Measurements from ENCODE around the gene JAM3.
A peak's percentile ranks its signal among the peaks of the same experiment; 100 is the strongest.

Gene JAM3

DNA sequence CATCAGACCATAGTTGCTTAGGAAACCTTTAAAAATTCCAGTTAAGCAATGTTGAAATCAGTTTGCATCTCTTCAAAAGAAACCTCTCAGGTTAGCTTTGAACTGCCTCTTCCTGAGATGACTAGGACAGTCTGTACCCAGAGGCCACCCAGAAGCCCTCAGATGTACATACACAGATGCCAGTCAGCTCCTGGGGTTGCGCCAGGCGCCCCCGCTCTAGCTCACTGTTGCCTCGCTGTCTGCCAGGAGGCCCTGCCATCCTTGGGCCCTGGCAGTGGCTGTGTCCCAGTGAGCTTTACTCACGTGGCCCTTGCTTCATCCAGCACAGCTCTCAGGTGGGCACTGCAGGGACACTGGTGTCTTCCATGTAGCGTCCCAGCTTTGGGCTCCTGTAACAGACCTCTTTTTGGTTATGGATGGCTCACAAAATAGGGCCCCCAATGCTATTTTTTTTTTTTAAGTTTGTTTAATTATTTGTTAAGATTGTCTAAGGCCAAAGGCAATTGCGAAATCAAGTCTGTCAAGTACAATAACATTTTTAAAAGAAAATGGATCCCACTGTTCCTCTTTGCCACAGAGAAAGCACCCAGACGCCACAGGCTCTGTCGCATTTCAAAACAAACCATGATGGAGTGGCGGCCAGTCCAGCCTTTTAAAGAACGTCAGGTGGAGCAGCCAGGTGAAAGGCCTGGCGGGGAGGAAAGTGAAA is 81.5 kb downstream of the JAM3 start:
- ATAC-seq (peak; percentile 38), DNase-seq (no peak)
- no peak overlapping the region for H3K4me3 Mint-ChIP-seq
- no peaks in the 10 kb centered on the region for H3K4me1 Mint-ChIP-seq
- peaks cover 12% of the 10 kb centered on the region for H3K36me3 Mint-ChIP-seq (ENCODE audit: low read depth)
- no peaks in the 10 kb centered on the region for H3K27me3 Mint-ChIP-seq
- H3K27ac Mint-ChIP-seq = no peak overlapping the region
- H3K9me3 Mint-ChIP-seq = no peaks in the 10 kb centered on the region

DNA sequence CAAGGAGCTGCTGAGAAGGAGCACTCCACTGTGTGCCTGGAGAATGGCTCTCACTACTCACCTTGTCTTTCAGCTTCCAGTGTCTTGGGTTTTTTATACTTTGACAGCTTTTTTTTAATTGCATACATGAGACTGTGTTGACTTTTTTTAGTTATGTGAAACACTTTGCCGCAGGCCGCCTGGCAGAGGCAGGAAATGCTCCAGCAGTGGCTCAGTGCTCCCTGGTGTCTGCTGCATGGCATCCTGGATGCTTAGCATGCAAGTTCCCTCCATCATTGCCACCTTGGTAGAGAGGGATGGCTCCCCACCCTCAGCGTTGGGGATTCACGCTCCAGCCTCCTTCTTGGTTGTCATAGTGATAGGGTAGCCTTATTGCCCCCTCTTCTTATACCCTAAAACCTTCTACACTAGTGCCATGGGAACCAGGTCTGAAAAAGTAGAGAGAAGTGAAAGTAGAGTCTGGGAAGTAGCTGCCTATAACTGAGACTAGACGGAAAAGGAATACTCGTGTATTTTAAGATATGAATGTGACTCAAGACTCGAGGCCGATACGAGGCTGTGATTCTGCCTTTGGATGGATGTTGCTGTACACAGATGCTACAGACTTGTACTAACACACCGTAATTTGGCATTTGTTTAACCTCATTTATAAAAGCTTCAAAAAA is 82.3 kb downstream of the JAM3 start:
- peaks cover 18% of the 10 kb centered on the region for H3K36me3 Mint-ChIP-seq (ENCODE audit: low read depth)
- H3K4me3 Mint-ChIP-seq = no peak overlapping the region
- no peak overlapping the region for H3K27ac Mint-ChIP-seq
- DNase-seq = no peak
- H3K27me3 Mint-ChIP-seq = no peaks in the 10 kb centered on the region
- H3K4me1 Mint-ChIP-seq = no peaks in the 10 kb centered on the region
- ATAC-seq = no peak
- H3K9me3 Mint-ChIP-seq = no peaks in the 10 kb centered on the region

DNA sequence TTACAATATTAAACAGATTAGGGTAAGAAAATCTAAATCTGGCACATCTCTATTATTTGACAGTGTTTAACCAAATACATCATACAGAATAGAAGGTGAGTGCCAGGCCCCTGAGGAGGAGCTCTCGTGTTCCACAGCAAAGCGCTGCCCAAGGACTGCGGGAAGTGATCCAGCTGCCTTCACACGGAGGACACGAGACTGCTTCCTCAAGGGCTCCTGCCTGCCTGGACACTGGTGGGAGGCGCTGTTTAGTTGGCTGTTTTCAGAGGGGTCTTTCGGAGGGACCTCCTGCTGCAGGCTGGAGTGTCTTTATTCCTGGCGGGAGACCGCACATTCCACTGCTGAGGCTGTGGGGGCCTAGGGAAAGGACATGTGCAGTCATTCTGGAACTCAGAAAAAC is 83.8 kb downstream of the JAM3 start:
- no peak overlapping the region for H3K27ac Mint-ChIP-seq
- no peak for ATAC-seq
- no peaks in the 10 kb centered on the region for H3K27me3 Mint-ChIP-seq
- H3K36me3 Mint-ChIP-seq (ENCODE audit: low read depth) = peaks cover 22% of the 10 kb centered on the region
- no peaks in the 10 kb centered on the region for H3K4me1 Mint-ChIP-seq
- no peak overlapping the region for H3K4me3 Mint-ChIP-seq
- H3K9me3 Mint-ChIP-seq = no peaks in the 10 kb centered on the region
- DNase-seq = no peak

DNA sequence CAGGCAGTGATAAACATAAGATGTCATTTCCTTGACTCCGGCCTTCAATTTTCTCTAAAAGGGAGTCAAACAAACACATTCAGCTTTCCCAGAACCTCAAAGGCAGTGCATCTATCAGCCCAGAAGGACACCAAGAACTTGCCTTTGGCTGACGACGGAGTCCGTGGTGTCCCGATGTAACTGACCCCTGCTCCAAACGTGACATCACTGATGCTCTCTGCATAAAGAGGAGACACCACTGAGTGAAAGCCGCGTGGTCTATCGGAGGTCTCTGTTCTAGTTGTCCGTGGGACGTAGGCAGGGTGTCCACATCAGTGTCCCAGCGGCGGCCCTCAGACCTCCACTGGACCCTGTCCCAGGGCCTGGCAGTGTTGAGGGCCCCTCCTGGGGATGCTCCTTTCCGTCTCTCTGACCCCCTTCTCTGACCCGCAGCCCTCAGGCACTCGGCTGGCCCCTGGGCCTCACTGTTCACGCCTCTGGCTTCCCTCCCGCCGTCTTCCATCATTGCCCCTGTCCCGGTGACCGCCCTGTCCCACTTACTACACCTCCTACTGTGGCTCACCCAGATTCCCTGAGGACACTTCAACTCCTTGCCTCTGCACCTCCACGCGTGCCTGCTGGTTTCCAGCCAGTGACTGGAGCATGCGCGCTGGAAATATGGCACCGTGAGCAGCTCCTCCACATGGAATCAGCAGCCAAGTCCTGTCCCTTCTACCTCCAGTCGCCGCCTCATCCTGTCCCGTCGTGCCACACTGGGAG is 84.5 kb downstream of the JAM3 start:
- DNase-seq = no peak
- no peak for ATAC-seq
- H3K4me1 Mint-ChIP-seq = no peaks in the 10 kb centered on the region
- no peak overlapping the region for H3K27ac Mint-ChIP-seq
- H3K36me3 Mint-ChIP-seq (ENCODE audit: low read depth) = peaks cover 24% of the 10 kb centered on the region
- no peak overlapping the region for H3K4me3 Mint-ChIP-seq
- H3K9me3 Mint-ChIP-seq = no peaks in the 10 kb centered on the region
- H3K27me3 Mint-ChIP-seq = no peaks in the 10 kb centered on the region

DNA sequence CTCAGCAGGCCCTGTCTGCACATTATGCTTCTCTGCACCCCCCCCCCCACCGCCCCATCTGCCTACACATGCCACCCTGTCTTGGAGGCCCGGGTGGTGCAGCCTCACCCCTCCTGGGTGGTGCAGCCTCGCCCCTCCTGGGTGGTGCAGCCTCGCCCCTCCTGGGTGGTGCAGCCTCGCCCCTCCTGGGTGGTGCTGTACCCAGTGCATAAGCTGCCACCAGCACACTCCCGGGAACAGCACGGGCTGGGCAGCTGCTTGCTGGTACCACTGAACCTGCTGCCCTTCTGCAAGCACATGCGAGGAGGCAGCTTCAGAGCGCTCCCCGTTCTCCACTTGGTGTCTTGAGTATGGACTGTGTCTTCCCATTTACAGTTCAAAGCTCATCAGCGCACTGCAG is 85.6 kb downstream of the JAM3 start:
- H3K36me3 Mint-ChIP-seq (ENCODE audit: low read depth) = peaks cover 35% of the 10 kb centered on the region
- no peak overlapping the region for H3K4me3 Mint-ChIP-seq
- DNase-seq (no peak), ATAC-seq (no peak)
- H3K9me3 Mint-ChIP-seq = no peaks in the 10 kb centered on the region
- no peaks in the 10 kb centered on the region for H3K27me3 Mint-ChIP-seq
- H3K4me1 Mint-ChIP-seq = no peaks in the 10 kb centered on the region
- H3K27ac Mint-ChIP-seq = no peak overlapping the region

DNA sequence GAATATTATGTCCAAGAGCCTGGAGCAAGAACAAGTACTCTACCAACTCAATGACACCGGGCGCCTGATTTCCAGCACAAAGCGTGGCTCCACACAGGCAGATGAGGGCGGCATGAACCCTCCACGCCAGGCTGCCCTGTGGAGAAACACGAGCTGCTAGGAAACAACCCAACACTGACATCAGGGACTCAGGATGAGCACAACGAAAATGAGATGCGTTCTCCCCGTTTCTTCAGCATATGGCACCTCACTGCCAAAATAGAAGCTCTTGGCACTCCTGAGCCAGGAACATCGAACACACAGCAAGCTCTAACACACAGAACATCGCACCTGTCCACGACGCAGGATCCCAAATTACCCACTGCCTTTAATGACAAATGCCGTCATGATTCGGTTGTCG is 86.6 kb downstream of the JAM3 start:
- Mint-ChIP-seq H3K36me3 (ENCODE audit: low read depth) (peaks cover 40% of the 10 kb centered on the region), H3K27me3 (no peaks in the 10 kb centered on the region), H3K9me3 (no peaks in the 10 kb centered on the region), H3K4me3 (no peak overlapping the region), H3K4me1 (no peaks in the 10 kb centered on the region), H3K27ac (no peak overlapping the region)
- no peak for ATAC-seq
- DNase-seq = no peak

DNA sequence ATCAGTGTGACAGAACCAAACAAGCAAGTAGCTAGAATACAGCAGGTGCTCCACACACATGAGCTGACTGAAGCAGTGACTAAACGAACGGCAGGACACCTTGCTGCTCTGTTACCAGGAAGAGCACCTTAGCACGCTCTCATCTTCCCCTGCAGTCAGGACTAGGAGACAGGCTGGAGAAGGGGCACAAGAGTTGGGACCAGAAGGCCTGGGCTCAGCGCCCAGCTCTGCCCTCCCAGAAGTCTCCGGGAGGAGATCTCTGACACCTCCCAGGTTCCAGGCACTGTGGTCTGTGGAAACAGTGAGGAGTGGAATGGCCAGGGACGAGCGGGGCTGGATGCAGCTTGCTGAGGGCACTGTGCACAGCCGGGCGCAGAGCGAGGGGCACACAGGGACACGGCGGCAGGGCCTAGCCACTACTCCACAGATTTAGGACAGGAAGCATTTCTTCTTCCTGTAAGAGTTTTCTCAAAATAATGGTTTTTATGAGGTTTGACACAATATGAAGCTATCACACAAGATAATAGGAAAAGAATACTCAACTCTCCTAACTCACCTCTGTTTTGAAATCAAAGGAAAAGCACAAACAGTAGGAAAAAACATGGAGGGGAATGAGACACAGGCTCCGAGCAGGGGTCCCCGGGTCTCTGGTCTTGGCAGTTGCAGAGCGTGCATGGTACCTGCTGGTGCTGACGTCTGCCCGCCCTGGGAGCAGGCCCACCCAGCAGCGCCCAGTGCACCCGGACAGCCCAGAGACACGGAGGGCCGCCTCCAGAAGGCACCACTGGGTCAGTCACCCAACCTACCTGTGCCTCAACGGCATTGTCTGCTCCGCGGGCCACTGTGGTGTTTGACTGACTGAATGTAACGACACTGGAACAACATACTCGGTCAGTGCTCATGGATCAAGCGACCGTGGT is 87.3 kb downstream of the JAM3 start:
- Mint-ChIP-seq H3K27ac (no peak overlapping the region), H3K27me3 (no peaks in the 10 kb centered on the region), H3K4me1 (no peaks in the 10 kb centered on the region), H3K4me3 (no peak overlapping the region), H3K9me3 (no peaks in the 10 kb centered on the region), H3K36me3 (ENCODE audit: low read depth) (peaks cover 42% of the 10 kb centered on the region)
- DNase-seq (no peak), ATAC-seq (no peak)

DNA sequence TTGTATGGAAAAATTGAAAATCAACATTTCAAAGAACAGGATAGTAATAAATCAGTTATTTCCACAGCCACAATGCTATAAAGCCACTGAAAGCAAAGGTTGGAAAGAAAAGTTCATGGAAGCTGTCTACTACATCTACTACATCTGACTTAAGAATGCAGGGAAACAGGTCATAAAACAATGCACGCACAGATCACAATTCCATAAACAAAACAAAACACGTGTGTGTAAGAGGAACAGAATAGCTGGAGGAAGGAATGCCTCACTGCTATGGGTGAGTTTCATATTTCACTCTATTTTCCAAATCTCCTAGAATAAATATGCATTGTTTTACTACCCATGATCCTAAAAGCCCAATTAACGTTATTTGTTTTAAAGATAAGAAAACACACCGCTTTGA is 88.6 kb downstream of the JAM3 start:
- Mint-ChIP-seq H3K4me1 (no peaks in the 10 kb centered on the region), H3K36me3 (ENCODE audit: low read depth) (peaks cover 44% of the 10 kb centered on the region), H3K27me3 (no peaks in the 10 kb centered on the region), H3K9me3 (no peaks in the 10 kb centered on the region), H3K4me3 (no peak overlapping the region), H3K27ac (no peak overlapping the region)
- no peak for DNase-seq
- ATAC-seq = no peak

DNA sequence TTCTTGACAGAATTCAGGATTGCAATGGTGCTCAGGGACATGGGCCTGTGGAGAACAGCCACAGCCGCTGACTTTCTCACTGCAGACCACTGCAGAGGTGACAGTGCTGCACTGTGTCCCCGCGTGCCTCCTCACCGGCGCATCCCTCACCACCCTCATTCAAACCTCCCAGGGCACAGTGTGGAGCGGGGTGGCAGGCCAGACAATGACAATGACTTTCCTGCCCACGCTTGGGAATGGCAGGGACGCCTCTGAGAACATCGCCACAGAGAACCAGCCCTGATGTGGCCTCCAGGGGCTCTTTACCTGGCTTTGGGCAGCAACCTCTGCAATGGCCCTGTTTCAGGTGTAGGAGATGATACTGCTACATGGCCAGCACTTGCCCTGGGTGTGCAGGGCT is 89.2 kb downstream of the JAM3 start:
- peaks cover 50% of the 10 kb centered on the region for H3K36me3 Mint-ChIP-seq (ENCODE audit: low read depth)
- H3K27me3 Mint-ChIP-seq = no peaks in the 10 kb centered on the region
- no peak for ATAC-seq
- H3K4me3 Mint-ChIP-seq = no peak overlapping the region
- DNase-seq = no peak
- H3K9me3 Mint-ChIP-seq = no peaks in the 10 kb centered on the region
- H3K27ac Mint-ChIP-seq = no peak overlapping the region
- no peaks in the 10 kb centered on the region for H3K4me1 Mint-ChIP-seq

DNA sequence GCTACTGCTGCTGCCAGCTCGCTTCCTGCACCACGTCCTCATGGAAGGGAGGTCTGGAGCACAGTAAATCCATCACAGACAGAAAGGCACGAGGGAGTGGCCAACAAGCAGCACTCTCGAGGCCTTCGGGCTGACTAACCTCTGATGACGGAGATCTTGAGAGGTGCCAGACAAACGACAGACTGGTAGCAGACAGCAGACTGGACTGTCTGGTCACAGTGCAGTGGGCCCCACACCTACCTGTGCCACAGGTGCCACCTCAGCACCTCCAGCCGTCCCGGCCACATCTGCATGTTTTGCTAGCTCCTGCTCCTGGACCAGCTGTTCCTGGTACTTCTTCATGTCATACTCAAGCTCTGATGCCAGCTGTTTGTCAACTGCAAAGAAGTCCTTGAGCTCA is 90.8 kb downstream of the JAM3 start:
- Mint-ChIP-seq H3K36me3 (ENCODE audit: low read depth) (peaks cover 58% of the 10 kb centered on the region), H3K27me3 (no peaks in the 10 kb centered on the region), H3K27ac (no peak overlapping the region), H3K9me3 (no peaks in the 10 kb centered on the region), H3K4me1 (no peaks in the 10 kb centered on the region), H3K4me3 (no peak overlapping the region)
- ATAC-seq = no peak
- no peak for DNase-seq

DNA sequence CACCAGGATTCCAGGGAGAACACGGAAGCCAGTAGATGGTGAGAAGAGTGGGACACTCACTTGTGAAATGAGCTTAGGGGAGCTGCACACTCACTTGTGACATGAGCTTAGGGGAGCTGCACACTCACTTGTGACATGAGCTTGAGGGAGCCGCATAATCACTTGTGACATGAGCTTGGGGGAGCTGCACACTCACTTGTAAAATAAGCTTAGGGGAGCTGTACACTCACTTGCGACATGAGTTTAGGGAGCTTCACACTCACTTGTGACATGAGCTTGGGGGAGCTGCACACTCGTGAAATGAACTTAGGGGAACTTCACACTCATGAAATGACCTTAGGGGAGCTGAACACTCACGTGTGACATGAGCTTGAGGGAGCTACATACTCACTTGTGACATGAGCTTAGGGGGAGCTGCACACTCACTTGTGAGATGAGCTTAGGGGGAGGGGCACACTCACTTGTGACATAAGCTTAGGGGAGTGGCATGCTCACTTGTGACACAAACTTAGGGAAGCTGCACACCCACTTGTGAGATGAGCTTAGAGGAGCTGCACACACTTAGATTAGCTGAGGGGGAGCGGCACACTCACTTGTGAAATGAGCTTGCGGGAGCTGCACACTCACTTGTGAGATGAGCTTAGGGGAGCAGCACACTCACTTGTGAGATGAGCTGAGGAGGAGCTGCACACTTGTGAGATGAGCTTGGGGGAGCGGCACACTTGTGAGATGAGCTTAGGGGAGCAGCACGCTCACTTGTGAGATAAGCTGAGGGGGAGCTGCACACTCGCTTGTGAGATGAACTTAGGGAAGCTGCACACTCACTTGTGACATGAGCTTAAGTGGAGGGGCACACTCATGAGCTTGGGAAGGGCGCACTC is 95.9 kb downstream of the JAM3 start:
- Mint-ChIP-seq H3K4me1 (no peaks in the 10 kb centered on the region), H3K36me3 (ENCODE audit: low read depth) (peaks cover 55% of the 10 kb centered on the region), H3K4me3 (no peak overlapping the region), H3K27ac (no peak overlapping the region), H3K9me3 (no peaks in the 10 kb centered on the region), H3K27me3 (no peaks in the 10 kb centered on the region)
- DNase-seq (no peak), ATAC-seq (no peak)

DNA sequence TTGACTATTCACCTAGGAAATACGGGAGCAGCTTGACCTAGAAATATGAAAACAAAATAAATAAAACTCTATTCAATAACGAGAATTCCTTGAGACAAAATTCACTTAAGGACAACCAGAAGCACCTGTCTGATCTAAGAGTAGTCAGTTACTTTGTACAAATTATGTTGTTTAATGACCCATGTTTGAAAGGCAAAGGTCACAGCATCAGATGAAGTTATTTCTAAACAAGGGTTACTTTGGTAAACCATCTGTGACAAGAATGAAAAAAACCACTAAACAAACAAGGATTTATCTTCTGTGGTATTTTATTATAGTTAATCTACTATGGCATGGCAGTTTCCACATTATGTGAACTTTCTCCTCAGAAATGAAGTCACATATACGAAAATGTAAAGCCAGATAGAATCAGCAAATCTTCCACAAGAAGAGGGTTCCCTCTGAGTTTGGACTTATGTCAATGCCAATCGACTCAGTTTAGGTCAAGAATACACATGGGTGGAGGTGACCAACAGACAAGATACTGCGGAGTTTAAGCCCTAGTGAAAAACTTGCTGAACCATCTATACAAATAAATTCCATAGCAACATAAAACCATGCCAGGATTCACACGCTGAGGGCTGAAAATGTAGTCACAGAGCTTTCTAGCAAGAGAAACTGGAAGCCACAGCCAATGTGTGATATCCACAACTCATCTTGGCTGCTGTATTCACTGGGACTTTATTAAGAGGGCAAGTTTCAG is 101.5 kb downstream of the JAM3 start:
- no peaks in the 10 kb centered on the region for H3K4me1 Mint-ChIP-seq
- H3K36me3 Mint-ChIP-seq (ENCODE audit: low read depth) = peaks cover 43% of the 10 kb centered on the region
- H3K27ac Mint-ChIP-seq = no peak overlapping the region
- ATAC-seq (no peak), DNase-seq (no peak)
- H3K4me3 Mint-ChIP-seq = no peak overlapping the region
- H3K27me3 Mint-ChIP-seq = no peaks in the 10 kb centered on the region
- no peaks in the 10 kb centered on the region for H3K9me3 Mint-ChIP-seq

DNA sequence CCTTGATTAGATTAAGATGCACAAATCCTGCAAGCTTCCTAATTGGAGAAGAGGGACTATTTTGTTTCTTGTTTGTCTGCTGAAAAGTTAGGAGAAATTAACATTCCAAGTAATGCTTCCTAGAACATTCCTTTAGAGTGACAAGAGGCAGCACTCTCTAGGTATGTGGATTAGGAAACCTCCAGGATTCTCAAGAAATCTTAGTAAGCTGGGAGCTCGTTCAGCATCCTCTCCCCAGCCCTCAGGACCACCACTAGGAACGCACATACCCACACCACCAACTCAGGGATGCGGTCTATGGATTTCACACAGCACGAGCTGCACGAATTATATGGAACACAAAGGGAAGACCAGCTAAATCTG is 102.0 kb downstream of the JAM3 start:
- DNase-seq (no peak), ATAC-seq (no peak)
- peaks cover 45% of the 10 kb centered on the region for H3K36me3 Mint-ChIP-seq (ENCODE audit: low read depth)

More for the DNA sequence above, 102.0 kb downstream of the JAM3 start:
- H3K4me3 Mint-ChIP-seq = no peak overlapping the region
- H3K4me1 Mint-ChIP-seq = no peaks in the 10 kb centered on the region
- H3K27ac Mint-ChIP-seq = no peak overlapping the region
- H3K9me3 Mint-ChIP-seq = no peaks in the 10 kb centered on the region
- no peaks in the 10 kb centered on the region for H3K27me3 Mint-ChIP-seq
